LNCaP clone FGC (cell line): ENCODE results near the gene LGALS12.

Source experiments
- DNase-seq: peaks from one replicate; pipeline ENCODE4 v3.0.0-alpha.2; 2011; ENCODE audit warnings: low read depth
- H3K4me3 ChIP-seq: 2 replicates; pipeline ENCODE4 v1.5.1; 2011; ENCODE audit warnings: mild to moderate bottlenecking, low read depth, low read length, control low read depth
- CTCF ChIP-seq: IDR thresholded peaks from 2 replicates; pipeline ENCODE4 v1.5.1; 2012; ENCODE audit warnings: mild to moderate bottlenecking; ENCODE audit not compliant: control insufficient read depth, insufficient read depth; ENCODE audit errors: extremely low read depth

The LGALS12 gene

GRCh38 chr11:63551091-63551888, 45.4 kb downstream of the LGALS12 start:
- DNase-seq = no peak
- no peak for TF ChIP-seq CTCF
- H3K4me3 ChIP-seq = no peak overlapping the region

GRCh38 chr11:63551889-63552266, 46.0 kb downstream of the LGALS12 start:
- no peak for TF ChIP-seq CTCF
- no peak overlapping the region for H3K4me3 ChIP-seq

GRCh38 chr11:63552921-63553320, 47.0 kb downstream of the LGALS12 start:
- no peak overlapping the region for H3K4me3 ChIP-seq
- TF ChIP-seq CTCF = no peak
- no peak for DNase-seq

More at GRCh38 chr11:63551889-63552266, 46.0 kb downstream of the LGALS12 start:
- no peak for DNase-seq

- no peak overlapping the region for H3K4me3 ChIP-seq
- no peak for TF ChIP-seq CTCF
Observed at GRCh38 chr11:63553759-63554158, 47.9 kb downstream of the LGALS12 start.

GRCh38 chr11:63554877-63555223, 49.0 kb downstream of the LGALS12 start:
- no peak overlapping the region for H3K4me3 ChIP-seq
- TF ChIP-seq CTCF = no peak
- no peak for DNase-seq

More at GRCh38 chr11:63553759-63554158, 47.9 kb downstream of the LGALS12 start:
- no peak for DNase-seq

DNA sequence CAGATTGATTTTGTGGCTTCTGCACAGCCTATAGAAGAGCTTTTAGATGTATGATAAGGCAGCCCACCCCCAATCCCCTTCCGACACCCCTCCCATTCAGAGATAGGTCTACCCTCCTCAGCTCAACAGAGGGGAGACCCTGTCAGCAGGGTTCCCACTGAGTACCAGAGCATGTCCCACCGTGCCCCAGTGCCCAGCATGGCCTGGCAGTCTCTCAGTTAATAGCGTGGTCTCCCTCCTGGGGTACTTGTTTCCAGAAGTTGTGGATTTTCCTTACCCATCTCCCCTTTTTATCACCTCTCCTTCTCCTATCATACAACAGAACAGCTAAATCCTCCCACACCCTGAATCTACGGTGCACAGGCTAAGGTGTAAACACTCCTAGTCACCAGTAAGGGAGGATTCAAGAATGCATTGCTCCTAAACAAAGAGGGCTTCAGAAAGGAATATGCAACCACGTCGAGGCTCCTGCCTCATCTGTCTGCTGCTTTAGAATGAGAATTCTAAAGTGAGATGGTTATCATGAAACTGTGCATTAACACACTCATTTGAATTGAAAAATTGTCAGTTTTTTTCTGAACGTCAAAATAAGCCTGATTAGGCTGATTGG, 50.6 kb downstream of the LGALS12 start:
- no peak for TF ChIP-seq CTCF
- no peak overlapping the region for H3K4me3 ChIP-seq
- DNase-seq = no peak

DNA sequence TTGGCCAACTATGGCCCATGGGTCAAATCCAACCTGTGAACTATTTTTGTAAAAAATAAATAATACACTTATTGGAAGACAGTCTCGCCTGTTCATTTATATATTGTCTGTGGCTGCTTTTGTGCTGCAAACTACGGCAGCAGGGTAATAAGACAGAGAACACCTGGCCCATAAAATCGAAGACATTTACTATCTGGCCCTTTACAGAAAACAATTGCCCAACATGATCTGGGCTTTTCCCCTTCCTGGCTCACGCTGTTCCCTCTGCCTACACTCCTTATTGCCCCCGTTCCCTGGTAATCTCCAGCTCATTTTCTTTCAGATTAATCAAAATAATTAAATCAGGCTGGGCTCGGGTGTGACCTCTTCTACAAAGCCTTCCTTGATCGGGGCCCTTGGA, 51.7 kb downstream of the LGALS12 start:
- no peak for TF ChIP-seq CTCF
- H3K4me3 ChIP-seq = no peak overlapping the region
- no peak for DNase-seq
